Bronchial smooth muscle cell (primary cell): ENCODE measurements around the gene PYHIN1. TPM values are rescaled to one million over a fixed set of nuclear protein-coding genes. Genes with fewer than 3 reads are reported as not detected.

ENCODE experiments used
- total RNA-seq: library from RNA; depleted of rRNA; stranded (reverse); fragments of >200 nt; gene quantifications from 2 replicates; pipeline ENCODE4 v1.2.1, GENCODE V29; 2014

PYHIN1 gene
- not detected in 2 replicates for total RNA-seq

DNA sequence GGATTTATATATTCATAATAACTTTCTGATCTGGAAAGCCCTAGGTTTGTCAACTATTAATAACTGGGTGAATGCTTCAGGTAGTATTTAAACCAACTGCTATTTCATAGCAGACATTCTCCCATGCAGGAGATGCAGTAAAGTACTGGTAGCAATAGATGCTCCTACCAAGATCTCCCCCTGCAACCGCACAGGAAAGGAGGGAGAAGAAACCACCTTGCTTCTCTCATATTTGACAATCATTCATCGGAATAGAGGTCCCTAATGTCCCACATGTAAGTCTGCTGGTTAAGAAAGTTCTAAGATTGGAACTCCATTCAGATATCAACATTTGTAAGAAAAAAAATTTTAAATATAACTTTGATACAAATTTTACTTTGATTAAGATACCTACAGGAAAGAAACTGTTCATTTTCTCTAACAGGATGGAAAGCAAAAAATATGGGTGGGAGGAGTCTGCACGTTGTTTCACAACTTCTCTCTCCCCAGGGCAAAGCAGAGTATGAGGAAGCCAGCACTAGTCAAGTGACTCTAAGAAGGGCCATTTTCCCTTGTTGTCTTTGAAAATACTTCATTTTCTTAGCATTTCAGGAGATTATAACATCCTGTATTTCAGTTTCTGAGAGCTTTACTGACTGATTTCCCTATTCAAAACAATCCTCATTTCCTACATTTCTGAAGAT lies at the start of gene PYHIN1:
Gene PYHIN1 (plus strand): TSS at position 498 of the 683 bp plus-strand sequence. CDS start 5,359 bp downstream, outside the sequence.

DNA sequence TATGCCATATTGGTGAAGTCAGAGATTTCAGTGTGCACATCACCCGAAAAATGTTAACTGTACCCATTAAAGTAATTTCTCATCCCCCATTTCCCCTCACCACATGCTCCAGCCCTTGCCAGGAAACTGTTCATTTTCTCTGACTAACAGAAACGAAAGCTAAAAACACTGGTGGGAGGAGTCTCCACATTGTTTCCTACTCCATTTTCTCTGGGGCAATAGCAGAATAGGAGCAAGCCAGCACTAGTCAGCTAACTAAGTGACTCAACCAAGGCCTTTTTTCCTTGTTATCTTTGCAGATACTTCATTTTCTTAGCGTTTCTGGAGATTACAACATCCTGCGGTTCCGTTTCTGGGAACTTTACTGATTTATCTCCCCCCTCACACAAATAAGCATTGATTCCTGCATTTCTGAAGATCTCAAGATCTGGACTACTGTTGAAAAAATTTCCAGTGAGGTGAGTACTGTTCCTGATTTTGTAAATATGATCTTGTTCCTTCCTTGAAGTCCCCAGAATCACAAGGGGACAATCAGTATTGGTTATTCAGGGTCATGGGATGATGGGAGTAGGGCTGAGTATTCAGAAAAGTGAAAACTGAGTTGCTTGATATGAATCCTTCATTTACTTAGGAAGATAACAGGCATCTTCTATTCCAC lies 78.5 kb downstream of the PYHIN1 start, which contains the start of gene IFI16:
Gene IFI16 (plus strand): TSS at position 204 of the 658 bp plus-strand sequence. CDS start 4,774 bp downstream, outside the sequence.

Other genes starting within 250 kb of the PYHIN1 start
- gene SPTA1, start 244.8 kb upstream of the PYHIN1 start, total RNA-seq: 0.52 TPM in 1 of 2 replicates, not detected in the other
- gene OR6K2, start 230.9 kb upstream of the PYHIN1 start, total RNA-seq: not detected in 2 replicates
- not detected in 2 replicates for gene OR6K3, start 210.8 kb upstream of the PYHIN1 start, total RNA-seq
- not detected in 2 replicates for gene OR6K6, start 176.8 kb upstream of the PYHIN1 start, total RNA-seq
- not detected in 2 replicates for gene OR6N1, start 159.4 kb upstream of the PYHIN1 start, total RNA-seq
- not detected in 2 replicates for gene OR6N2, start 150.3 kb upstream of the PYHIN1 start, total RNA-seq
- not detected in 2 replicates for gene MNDA, start 100.2 kb upstream of the PYHIN1 start, total RNA-seq
- gene IFI16, start 78.4 kb downstream of the PYHIN1 start, total RNA-seq: 59.8 and 86.8 TPM in 2 replicates
- gene AIM2, start 145.2 kb downstream of the PYHIN1 start, total RNA-seq: not detected in 2 replicates
- gene CADM3, start 240.1 kb downstream of the PYHIN1 start, total RNA-seq: under 0.01 TPM in 1 of 2 replicates, not detected in the other